Measurements from ENCODE around the gene PUSL1. TPM values are rescaled to one million over a fixed set of nuclear protein-coding genes. Genes with fewer than 3 reads are reported as not detected.

The PUSL1 gene
- total and polyA plus RNA-seq, 2 of the 13 experiments (the other 11 are each of a cell fraction or from before 2014, with no cell fraction given), result 8.3 to 22.2 TPM

DNA sequence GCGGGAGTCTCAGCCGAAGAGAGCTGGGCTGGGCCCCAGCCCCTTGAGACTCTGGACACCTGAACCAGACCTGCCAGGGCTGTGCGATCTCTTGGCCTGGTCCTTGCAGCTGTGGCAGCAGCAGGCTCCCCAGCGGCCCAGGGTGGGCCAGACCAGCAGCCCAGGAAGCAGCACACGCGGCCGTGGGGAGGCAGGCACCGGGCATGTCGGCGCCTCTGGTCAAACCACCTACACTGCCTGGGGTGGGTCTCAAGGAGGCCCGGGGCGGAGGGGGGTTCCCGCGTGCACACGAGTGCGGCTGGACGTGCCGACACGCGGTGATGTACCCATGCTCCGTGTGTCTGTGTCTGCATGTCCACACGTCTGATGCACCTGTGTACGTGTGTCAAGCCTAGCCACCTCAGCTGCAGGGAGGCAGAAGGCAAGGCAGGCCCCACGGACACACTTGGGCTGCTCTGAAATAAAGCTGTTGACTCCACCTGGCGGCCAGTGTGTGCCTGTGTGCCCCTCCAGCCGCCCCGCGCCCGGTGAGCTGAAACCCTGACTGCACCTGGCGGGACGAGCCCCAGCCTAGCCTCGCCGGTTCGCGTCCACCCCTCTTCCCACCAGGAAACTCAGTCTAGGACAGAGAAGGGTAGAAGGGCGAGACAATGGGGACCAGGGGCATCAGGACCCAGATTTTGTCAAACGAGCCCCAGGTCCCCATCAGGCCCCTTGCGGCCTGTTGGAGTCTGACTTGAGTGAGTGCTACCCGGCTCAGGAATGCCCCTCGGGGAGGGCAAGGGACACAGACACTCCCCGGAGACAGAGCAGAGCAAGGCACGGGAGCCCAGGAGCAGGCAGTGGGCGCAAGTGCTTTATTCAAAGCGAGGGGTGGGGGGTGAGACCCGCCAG, 16.6 kb upstream of the PUSL1 start (continued):
- no peak for TF ChIP-seq ZNF12 (CRISPR knock-in tag; IDR thresholded peaks at IDR 0.05)
- no peak for TF ChIP-seq ZNF878 (CRISPR knock-in tag; IDR thresholded peaks at IDR 0.05)
- TF ChIP-seq, protein P1, sequence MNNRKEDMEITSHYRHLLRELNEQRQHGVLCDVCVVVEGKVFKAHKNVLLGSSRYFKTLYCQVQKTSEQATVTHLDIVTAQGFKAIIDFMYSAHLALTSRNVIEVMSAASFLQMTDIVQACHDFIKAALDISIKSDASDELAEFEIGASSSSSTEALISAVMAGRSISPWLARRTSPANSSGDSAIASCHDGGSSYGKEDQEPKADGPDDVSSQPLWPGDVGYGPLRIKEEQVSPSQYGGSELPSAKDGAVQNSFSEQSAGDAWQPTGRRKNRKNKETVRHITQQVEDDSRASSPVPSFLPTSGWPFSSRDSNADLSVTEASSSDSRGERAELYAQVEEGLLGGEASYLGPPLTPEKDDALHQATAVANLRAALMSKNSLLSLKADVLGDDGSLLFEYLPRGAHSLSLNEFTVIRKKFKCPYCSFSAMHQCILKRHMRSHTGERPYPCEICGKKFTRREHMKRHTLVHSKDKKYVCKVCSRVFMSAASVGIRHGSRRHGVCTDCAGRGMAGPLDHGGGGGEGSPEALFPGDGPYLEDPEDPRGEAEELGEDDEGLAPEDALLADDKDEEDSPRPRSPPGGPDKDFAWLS (CRISPR knock-in tag; IDR thresholded peaks at IDR 0.05; ENCODE audit: borderline replicate concordance), result no peak
- TF ChIP-seq ZBTB7B (CRISPR knock-in tag; IDR thresholded peaks at IDR 0.05), result 0 out of 2 replicates have a peak, but pooled peaks have one; percentile 26
- TF ChIP-seq, protein P2, sequence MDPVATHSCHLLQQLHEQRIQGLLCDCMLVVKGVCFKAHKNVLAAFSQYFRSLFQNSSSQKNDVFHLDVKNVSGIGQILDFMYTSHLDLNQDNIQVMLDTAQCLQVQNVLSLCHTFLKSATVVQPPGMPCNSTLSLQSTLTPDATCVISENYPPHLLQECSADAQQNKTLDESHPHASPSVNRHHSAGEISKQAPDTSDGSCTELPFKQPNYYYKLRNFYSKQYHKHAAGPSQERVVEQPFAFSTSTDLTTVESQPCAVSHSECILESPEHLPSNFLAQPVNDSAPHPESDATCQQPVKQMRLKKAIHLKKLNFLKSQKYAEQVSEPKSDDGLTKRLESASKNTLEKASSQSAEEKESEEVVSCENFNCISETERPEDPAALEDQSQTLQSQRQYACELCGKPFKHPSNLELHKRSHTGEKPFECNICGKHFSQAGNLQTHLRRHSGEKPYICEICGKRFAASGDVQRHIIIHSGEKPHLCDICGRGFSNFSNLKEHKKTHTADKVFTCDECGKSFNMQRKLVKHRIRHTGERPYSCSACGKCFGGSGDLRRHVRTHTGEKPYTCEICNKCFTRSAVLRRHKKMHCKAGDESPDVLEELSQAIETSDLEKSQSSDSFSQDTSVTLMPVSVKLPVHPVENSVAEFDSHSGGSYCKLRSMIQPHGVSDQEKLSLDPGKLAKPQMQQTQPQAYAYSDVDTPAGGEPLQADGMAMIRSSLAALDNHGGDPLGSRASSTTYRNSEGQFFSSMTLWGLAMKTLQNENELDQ (CRISPR knock-in tag; IDR thresholded peaks at IDR 0.05; ENCODE audit: borderline replicate concordance), result no peak
- TF ChIP-seq AGO1 (IDR thresholded peaks at IDR 0.05; ENCODE audit: low read depth, low read length, poor library complexity, severe bottlenecking), result peak; percentile 88
- TF ChIP-seq SRSF9 (IDR thresholded peaks at IDR 0.05; ENCODE audit: borderline replicate concordance, insufficient read depth, low read depth, low read length, poor library complexity, severe bottlenecking), result no peak
- no peak for TF ChIP-seq ZNF724P (CRISPR knock-in tag; IDR thresholded peaks at IDR 0.05; ENCODE audit: borderline replicate concordance)
- TF ChIP-seq MXI1 (IDR thresholded peaks at IDR 0.05; ENCODE audit: borderline replicate concordance, low read depth, low read length), result 0 out of 3 replicates have a peak, but pooled peaks have one; percentile 28
- TF ChIP-seq JDP2 (CRISPR knock-in tag; IDR thresholded peaks at IDR 0.05; ENCODE audit: borderline replicate concordance), result no peak
- TF ChIP-seq ZNF501 (CRISPR knock-in tag; IDR thresholded peaks at IDR 0.05), result peak; percentile 19; the same call in 1 of the 2 replicates
- no peak for TF ChIP-seq TOPORS (CRISPR knock-in tag; IDR thresholded peaks at IDR 0.05)
- TF ChIP-seq NONO (IDR thresholded peaks at IDR 0.05), result no peak
- TF ChIP-seq NONO (CRISPR knock-in tag; conservative IDR thresholded peaks at IDR 0.05), result peak; percentile 72; the same call in 1 of the 2 replicates
- TF ChIP-seq, protein P3, sequence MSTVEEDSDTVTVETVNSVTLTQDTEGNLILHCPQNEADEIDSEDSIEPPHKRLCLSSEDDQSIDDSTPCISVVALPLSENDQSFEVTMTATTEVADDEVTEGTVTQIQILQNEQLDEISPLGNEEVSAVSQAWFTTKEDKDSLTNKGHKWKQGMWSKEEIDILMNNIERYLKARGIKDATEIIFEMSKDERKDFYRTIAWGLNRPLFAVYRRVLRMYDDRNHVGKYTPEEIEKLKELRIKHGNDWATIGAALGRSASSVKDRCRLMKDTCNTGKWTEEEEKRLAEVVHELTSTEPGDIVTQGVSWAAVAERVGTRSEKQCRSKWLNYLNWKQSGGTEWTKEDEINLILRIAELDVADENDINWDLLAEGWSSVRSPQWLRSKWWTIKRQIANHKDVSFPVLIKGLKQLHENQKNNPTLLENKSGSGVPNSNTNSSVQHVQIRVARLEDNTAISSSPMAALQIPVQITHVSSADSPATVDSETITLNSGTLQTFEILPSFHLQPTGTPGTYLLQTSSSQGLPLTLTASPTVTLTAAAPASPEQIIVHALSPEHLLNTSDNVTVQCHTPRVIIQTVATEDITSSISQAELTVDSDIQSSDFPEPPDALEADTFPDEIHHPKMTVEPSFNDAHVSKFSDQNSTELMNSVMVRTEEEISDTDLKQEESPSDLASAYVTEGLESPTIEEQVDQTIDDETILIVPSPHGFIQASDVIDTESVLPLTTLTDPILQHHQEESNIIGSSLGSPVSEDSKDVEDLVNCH (CRISPR knock-in tag; IDR thresholded peaks at IDR 0.05), result no peak
- TF ChIP-seq ZFY (CRISPR knock-in tag; IDR thresholded peaks at IDR 0.05), result peak; percentile 44; the same call in 1 of the 2 replicates
- TF ChIP-seq LCORL (IDR thresholded peaks at IDR 0.05), result no peak
- 0 out of 2 replicates have a peak, but pooled peaks have one; percentile 65 for TF ChIP-seq LCORL (CRISPR knock-in tag; IDR thresholded peaks at IDR 0.05)
- TF ChIP-seq TEAD3 (CRISPR knock-in tag; optimal IDR thresholded peaks at IDR 0.05; ENCODE audit: borderline replicate concordance), result peak; percentile 32
- no peak for TF ChIP-seq TCF12 (IDR thresholded peaks at IDR 0.05)
- 0 out of 2 replicates have a peak, but pooled peaks have one; percentile 13 for TF ChIP-seq TCF12 (CRISPR knock-in tag; IDR thresholded peaks at IDR 0.05)
- 0 out of 2 replicates have a peak, but pooled peaks have one; percentile 16 for TF ChIP-seq SAP130 (CRISPR knock-in tag; IDR thresholded peaks at IDR 0.05; ENCODE audit: low read depth)
- TF ChIP-seq FOXC1 (CRISPR knock-in tag; IDR thresholded peaks at IDR 0.05; ENCODE audit: borderline replicate concordance), result 0 out of 2 replicates have a peak, but pooled peaks have one; percentile 58
- TF ChIP-seq NFYC (CRISPR knock-in tag; IDR thresholded peaks at IDR 0.05), result no peak

Measured in HepG2 (cell line).